SHP77 (cell line): ENCODE data around the gene PKN3.
"Not testable (repeated sequence)": the region's sequence is repeated elsewhere in the genome, so short reads cannot be mapped to it uniquely, and the experiment has no call there.

Source experiments
- DNase-seq, 2 experiments: peaks; one replicate each; lab custom pipeline; 2025; lab: John Stamatoyannopoulos, UW

The PKN3 gene

GRCh38 chr9:128693738-128694137 is 8.6 kb upstream of the PKN3 start:
- not testable (repeated sequence) for DNase-seq

DNA sequence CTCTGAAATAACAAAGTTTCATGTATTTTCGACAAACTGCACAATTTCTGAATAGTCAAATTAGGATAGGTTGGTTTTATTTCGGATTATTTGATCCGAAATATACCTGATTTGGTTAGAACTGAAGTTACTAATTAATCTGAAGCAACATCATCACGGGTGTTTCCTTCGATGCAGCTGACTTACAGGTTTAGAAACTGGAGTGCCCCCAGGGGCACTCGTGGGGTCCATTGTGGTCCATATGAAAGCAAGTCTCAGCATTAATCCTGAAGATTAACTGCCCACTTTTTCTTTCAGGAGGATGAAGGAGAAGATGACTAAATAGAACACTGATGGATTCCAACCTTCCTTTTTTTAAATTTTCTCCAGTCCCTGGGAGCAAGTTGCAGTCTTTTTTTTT is 8.0 kb upstream of the PKN3 start:
- DNase-seq = no peak

GRCh38 chr9:128696923-128697707 is 5.2 kb upstream of the PKN3 start:
- DNase-seq = no peak

DNA sequence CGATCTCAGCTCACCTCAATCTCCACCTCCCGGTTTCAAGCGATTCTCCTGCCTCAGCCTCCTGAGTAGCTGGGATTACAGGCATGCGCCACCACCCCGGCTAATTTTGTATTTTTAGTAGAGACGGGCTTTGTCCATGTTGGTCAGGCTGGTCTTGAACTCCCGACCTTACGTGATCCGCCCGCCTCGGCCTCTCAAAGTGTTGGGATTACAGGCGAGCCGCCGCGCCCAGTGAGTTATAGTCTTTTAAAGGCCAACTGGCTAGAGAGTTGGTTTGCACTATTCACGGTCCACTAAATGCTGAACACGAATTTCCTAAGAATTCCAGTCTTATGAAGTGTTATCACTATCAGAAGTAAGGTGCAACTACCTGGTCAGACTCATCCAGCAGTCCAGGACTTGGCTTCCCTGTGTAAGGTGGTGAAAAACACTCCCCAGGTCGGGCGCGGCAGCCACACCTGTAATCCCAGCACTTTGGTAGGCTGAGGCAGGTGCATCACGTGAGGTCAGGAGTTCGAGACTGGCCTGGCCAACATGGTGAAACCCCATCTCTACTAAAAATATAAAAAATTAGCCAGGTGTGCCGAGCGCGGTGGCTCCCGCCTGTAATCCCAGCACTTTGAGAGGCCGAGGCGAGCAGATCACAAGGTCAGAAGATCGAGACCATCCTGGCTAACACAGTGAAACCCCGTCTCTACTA is 3.1 kb upstream of the PKN3 start:
- not testable (repeated sequence) for DNase-seq

GRCh38 chr9:128701227-128701854 is 962 bp upstream of the PKN3 start:
- no peak for DNase-seq

DNA sequence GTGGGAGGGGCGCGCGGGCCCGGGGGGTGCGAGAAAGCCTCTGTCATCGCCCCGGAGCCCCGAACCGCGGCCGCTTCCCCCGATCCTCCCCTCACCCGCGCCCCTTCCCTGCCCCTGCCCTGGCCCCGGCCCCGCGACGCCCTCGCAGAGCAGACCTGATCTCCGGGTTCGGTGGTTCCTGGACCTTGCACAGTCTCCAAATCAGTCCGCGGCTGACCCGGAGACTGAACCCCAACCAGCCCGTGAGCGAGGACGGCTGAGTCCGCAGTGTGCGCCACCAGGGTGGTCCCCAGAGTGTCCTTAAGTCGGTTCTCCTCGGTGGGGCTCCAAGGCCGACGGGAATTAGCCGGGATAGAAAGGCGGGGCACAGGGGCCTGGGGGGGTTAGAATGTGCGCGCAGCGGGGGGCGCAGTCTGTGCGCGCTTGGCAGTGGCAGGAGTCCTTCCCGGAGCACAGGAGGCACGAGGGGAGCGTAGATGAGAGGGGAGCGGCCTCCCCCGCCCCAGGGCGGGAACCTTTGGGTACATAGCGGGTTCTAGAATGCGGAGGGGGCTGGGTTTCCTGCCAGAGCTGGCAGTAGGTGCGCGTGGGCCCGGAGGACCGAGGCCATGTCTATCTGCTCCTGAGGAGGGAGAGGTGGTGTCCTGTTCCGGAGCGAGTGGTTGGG is 779 bp downstream of the PKN3 start:
- DNase-seq = no peak

DNA sequence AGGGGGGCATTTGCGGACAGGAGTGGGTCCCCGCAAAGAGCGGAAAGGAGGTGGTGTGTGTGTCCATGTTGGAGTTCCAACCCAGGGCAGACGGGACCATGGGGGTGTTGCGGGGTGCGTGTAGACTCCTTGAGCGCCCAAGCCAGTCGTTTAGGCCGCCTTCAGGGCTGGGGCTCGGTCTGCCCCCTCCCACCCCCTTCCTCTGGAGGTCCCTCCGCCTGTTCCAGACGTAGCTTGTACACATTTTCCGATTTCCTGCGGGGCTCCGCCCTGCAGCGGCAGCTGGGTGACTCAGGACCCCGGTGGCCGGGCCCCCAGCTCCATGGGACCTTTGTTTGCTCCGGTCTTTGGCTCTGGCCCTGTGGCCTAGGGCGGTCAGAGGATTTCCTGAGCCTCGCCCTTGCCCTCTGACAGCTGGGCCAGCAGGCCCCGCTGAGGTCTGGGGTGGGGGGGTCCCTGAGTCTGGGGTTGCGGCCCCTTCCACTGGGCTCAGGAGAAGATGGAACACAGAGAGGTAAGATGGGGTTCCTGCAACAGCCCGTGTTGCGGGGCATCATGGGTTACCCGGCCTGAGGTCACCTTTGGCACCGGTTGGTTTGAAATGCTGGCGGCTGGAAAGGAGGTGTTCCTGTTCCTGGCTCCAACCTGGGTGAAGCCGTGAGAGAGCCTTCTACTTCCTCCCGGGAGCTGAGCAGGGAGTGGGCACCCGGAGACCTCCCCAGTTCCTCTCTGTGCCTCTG is 1.5 kb downstream of the PKN3 start:
- no peak for DNase-seq

DNA sequence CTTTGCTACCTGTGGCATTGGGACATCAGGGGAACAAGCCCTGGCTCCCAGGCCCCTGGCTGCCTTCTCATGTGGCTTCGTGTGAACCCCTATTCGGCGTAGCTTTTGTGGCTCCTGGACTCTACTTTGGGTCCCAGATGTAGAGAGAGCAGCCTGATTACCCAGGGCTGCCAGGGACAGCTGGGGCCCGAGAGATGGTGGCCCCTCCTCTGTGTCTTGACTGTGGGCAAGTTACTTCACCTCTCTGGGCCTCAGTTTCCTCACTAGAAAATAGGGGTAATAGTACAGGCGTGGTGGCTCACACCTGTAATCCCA is 2.0 kb downstream of the PKN3 start:
- no peak for DNase-seq

- no peak for DNase-seq
Measured at GRCh38 chr9:128705051-128705965, 3.0 kb downstream of the PKN3 start.

GRCh38 chr9:128706045-128706444 is 3.7 kb downstream of the PKN3 start:
- no peak for DNase-seq

DNA sequence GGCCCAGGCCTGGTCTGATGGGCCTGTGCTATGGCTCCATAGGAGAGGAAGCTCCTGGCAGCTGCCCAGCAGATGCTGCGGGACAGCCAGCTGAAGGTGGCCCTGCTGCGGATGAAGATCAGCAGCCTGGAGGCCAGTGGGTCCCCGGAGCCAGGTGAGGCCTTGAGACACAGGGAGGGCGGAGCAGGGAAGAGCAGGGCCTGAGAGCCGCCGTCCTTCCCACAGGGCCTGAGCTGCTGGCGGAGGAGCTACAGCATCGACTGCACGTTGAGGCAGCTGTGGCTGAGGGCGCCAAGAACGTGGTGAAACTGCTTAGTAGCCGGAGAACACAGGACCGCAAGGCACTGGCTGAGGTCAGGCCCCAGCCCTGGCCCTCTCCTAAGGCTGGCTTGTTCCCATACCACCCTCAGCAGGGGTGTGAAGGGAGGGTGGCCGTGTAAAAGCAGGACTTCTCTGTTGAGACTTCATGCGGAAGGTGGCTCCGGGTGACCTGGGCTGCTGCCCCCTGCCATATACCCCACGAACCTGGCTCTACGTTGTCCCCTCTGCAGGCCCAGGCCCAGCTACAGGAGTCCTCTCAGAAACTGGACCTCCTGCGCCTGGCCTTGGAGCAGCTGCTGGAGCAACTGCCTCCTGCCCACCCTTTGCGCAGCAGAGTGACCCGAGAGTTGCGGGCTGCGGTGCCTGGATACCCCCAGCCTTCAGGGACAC is 4.5 kb downstream of the PKN3 start:
- DNase-seq = no peak

- no peak for DNase-seq
Measured at GRCh38 chr9:128707446-128707845, 5.1 kb downstream of the PKN3 start.

- DNase-seq = no peak
Measured at GRCh38 chr9:128712451-128713410, 10.4 kb downstream of the PKN3 start.

DNA sequence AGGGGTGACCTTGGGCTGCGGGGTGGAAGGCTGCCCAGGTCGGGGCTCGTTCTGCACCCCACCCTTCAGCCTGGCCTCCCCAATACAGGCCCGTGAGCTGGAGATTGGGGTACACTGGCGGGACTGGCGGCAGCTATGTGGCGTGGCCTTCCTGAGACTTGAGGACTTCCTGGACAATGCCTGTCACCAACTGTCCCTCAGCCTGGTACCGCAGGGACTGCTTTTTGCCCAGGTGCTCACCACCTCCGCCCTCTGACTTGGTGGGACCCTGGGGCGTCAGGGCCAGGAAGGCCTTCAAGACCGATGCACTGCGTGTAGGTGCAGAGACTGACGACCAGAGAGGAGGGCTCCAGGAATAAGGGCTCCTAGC is 11.1 kb downstream of the PKN3 start:
- no peak for DNase-seq

DNA sequence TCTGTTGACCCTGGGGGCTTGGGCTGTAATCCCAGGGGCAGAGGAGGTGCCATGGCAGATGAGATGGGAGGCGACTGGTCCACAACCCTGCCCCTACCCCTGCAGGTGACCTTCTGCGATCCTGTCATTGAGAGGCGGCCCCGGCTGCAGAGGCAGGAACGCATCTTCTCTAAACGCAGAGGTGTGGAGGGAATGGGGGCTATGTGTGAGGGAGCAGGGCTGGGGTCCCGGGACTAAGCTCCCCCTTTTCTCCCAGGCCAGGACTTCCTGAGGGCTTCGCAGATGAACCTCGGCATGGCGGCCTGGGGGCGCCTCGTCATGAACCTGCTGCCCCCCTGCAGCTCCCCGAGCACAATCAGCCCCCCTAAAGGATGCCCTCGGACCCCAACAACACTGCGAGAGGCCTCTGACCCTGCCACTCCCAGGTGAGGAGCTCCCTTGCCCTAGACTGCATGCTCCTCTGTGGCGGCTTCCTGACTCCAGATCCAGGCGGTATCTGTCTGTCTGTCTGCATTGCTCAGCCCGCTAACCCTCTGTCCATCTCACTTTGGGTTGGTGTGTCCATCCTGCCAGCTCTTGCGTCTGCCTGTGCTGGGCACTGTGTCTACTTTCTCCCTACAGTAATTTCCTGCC is 11.8 kb downstream of the PKN3 start:
- no peak for DNase-seq

- no peak for DNase-seq
Measured at GRCh38 chr9:128714586-128715435, 12.5 kb downstream of the PKN3 start.

- no peak for DNase-seq
Measured at GRCh38 chr9:128715436-128715750, 13.1 kb downstream of the PKN3 start.
